Nephron (organoid): ENCODE measurements around the gene ARPC4.

Source experiments
- H3K27ac Mint-ChIP-seq, 3 experiments: 2 replicates each; pipeline ENCODE4 v1.8.0; 2020; ENCODE audit warnings: mixed read lengths in 3 of 3, mild to moderate bottlenecking in 2 of 3, moderate library complexity in 1 of 3
- H3K27me3 Mint-ChIP-seq: 2 replicates; pipeline ENCODE4 v1.8.0; 2021; ENCODE audit warnings: low read depth, mild to moderate bottlenecking, moderate library complexity, mixed read lengths
- H3K36me3 Mint-ChIP-seq: 2 replicates; pipeline ENCODE4 v1.8.0; 2020; ENCODE audit warnings: low read depth, mixed read lengths
- H3K4me1 Mint-ChIP-seq: 2 replicates; pipeline ENCODE4 v1.8.0; 2020; ENCODE audit warnings: mixed read lengths
- H3K4me3 Mint-ChIP-seq, 3 experiments: 2 replicates each; pipeline ENCODE4 v1.8.0; 2020; ENCODE audit warnings: mild to moderate bottlenecking in 3 of 3, mixed read lengths in 3 of 3, moderate library complexity in 2 of 3
- H3K9me3 Mint-ChIP-seq: 2 replicates; pipeline ENCODE4 v1.8.0; 2020; ENCODE audit warnings: mixed read lengths
- CTCF ChIP-seq, 3 experiments: fragments of 200-600 bp; sonication (generic); IDR thresholded peaks; one replicate each; pipeline ENCODE4 v1.5.0; 2021; ENCODE audit warnings: antibody characterized with exemption in 3 of 3; ENCODE audit not compliant: unreplicated experiment in 3 of 3

ARPC4 gene

GRCh38 chr3:9780458-9780812 is 12.4 kb upstream of the ARPC4 start:
- H3K4me1 Mint-ChIP-seq, result peaks cover 37% of the 10 kb centered on the region
- no peak for TF ChIP-seq CTCF (IDR thresholded peaks at IDR 0.05; ENCODE audit: unreplicated experiment in 3 of 3)
- H3K36me3 Mint-ChIP-seq, result peaks cover 40% of the 10 kb centered on the region
- H3K27ac Mint-ChIP-seq, result peak overlapping the region; percentile 50 to 81 (median 80)
- no peaks in the 10 kb centered on the region for H3K27me3 Mint-ChIP-seq
- no peaks in the 10 kb centered on the region for H3K9me3 Mint-ChIP-seq
- H3K4me3 Mint-ChIP-seq, result no peak overlapping the region

- no peak overlapping the region for H3K4me3 Mint-ChIP-seq
- no peak for TF ChIP-seq CTCF (IDR thresholded peaks at IDR 0.05; ENCODE audit: unreplicated experiment in 3 of 3)
- peaks cover 35% of the 10 kb centered on the region for H3K4me1 Mint-ChIP-seq
- H3K9me3 Mint-ChIP-seq, result no peaks in the 10 kb centered on the region
- peaks cover 43% of the 10 kb centered on the region for H3K36me3 Mint-ChIP-seq
- no peaks in the 10 kb centered on the region for H3K27me3 Mint-ChIP-seq
- peak overlapping the region; percentile 74 to 81 (median 80) for H3K27ac Mint-ChIP-seq
These were observed 12.0 kb upstream of the ARPC4 start for GRCh38 chr3:9780910-9781309.

GRCh38 chr3:9781551-9781950 is 11.3 kb upstream of the ARPC4 start:
- Mint-ChIP-seq H3K9me3 (no peaks in the 10 kb centered on the region), H3K4me1 (peaks cover 30% of the 10 kb centered on the region), H3K36me3 (peaks cover 49% of the 10 kb centered on the region), H3K27ac (peak overlapping the region; percentile 74 to 81 (median 80)), H3K27me3 (no peaks in the 10 kb centered on the region), H3K4me3 (no peak overlapping the region)
- no peak for TF ChIP-seq CTCF (IDR thresholded peaks at IDR 0.05; ENCODE audit: unreplicated experiment in 3 of 3)

- Mint-ChIP-seq H3K36me3 (peaks cover 54% of the 10 kb centered on the region), H3K27ac (peak overlapping the region; percentile 23 to 58 (median 31)), H3K4me3 (no peak overlapping the region), H3K9me3 (no peaks in the 10 kb centered on the region), H3K4me1 (peaks cover 25% of the 10 kb centered on the region), H3K27me3 (no peaks in the 10 kb centered on the region)
- TF ChIP-seq CTCF (IDR thresholded peaks at IDR 0.05; ENCODE audit: unreplicated experiment in 3 of 3), result no peak
These were observed 10.8 kb upstream of the ARPC4 start for GRCh38 chr3:9781978-9782603.

GRCh38 chr3:9782770-9783169 is 10.1 kb upstream of the ARPC4 start:
- peak overlapping the region in 1 of 3 experiments; percentile 58 for H3K27ac Mint-ChIP-seq
- TF ChIP-seq CTCF (IDR thresholded peaks at IDR 0.05; ENCODE audit: unreplicated experiment in 3 of 3), result no peak
- peaks cover 60% of the 10 kb centered on the region for H3K36me3 Mint-ChIP-seq
- no peaks in the 10 kb centered on the region for H3K9me3 Mint-ChIP-seq
- no peak overlapping the region for H3K4me3 Mint-ChIP-seq
- H3K27me3 Mint-ChIP-seq, result no peaks in the 10 kb centered on the region
- H3K4me1 Mint-ChIP-seq, result peaks cover 19% of the 10 kb centered on the region

- Mint-ChIP-seq H3K27ac (no peak overlapping the region), H3K9me3 (no peaks in the 10 kb centered on the region), H3K27me3 (no peaks in the 10 kb centered on the region), H3K36me3 (peaks cover 63% of the 10 kb centered on the region), H3K4me1 (peaks cover 7% of the 10 kb centered on the region), H3K4me3 (no peak overlapping the region)
- TF ChIP-seq CTCF (IDR thresholded peaks at IDR 0.05; ENCODE audit: unreplicated experiment in 3 of 3), result no peak
These were observed 8.9 kb upstream of the ARPC4 start for GRCh38 chr3:9783954-9784353.
